Ishikawa (cell line): ENCODE measurements around the gene TBC1D1.

Source experiments
- CEBPB ChIP-seq: IDR thresholded peaks from 2 replicates; pipeline ENCODE4 v1.6.1; 2012
- CREB1 ChIP-seq: IDR thresholded peaks from 2 replicates; pipeline ENCODE4 v1.6.1; 2012; ENCODE audit warnings: low read depth
- EGR1 ChIP-seq: IDR thresholded peaks from 2 replicates; pipeline ENCODE4 v1.6.1; 2012
- EP300 ChIP-seq: IDR thresholded peaks from 2 replicates; pipeline ENCODE4 v1.6.1; 2012; ENCODE audit warnings: borderline replicate concordance
- FOXM1 ChIP-seq: IDR thresholded peaks from 2 replicates; pipeline ENCODE4 v1.6.1; 2012; ENCODE audit warnings: low read depth, borderline replicate concordance
- MAX ChIP-seq: IDR thresholded peaks from 2 replicates; pipeline ENCODE4 v1.6.1; 2012
- NFIC ChIP-seq: IDR thresholded peaks from 2 replicates; pipeline ENCODE4 v1.6.1; 2012
- RAD21 ChIP-seq: IDR thresholded peaks from 2 replicates; pipeline ENCODE4 v1.6.1; 2012; ENCODE audit warnings: low read depth
- REST ChIP-seq: IDR thresholded peaks from 2 replicates; pipeline ENCODE4 v1.6.1; 2012; ENCODE audit warnings: low read depth, mild to moderate bottlenecking
- TAF1 ChIP-seq: IDR thresholded peaks from 2 replicates; pipeline ENCODE4 v1.6.1; 2012; ENCODE audit warnings: low read depth, mild to moderate bottlenecking
- TCF12 ChIP-seq: IDR thresholded peaks from 2 replicates; pipeline ENCODE4 v1.6.1; 2012; ENCODE audit warnings: low read depth
- TEAD4 ChIP-seq: IDR thresholded peaks from 2 replicates; pipeline ENCODE4 v1.6.1; 2012
- USF1 ChIP-seq: IDR thresholded peaks from 2 replicates; pipeline ENCODE4 v1.6.1; 2012
- YY1 ChIP-seq: IDR thresholded peaks from 2 replicates; pipeline ENCODE4 v1.6.1; 2012; ENCODE audit warnings: low read depth
- ZBTB7A ChIP-seq: IDR thresholded peaks from 2 replicates; pipeline ENCODE4 v1.6.1; 2012; ENCODE audit warnings: low read depth

The TBC1D1 gene

GRCh38 chr4:38170338-38171169, 279.7 kb downstream of the TBC1D1 start:
- TF ChIP-seq TAF1 (no peak), CREB1 (no peak), RAD21 (no peak), EP300 (no peak), YY1 (no peak), EGR1 (no peak), CEBPB (no peak), TCF12 (no peak)

GRCh38 chr4:38172078-38172477, 281.2 kb downstream of the TBC1D1 start:
- no peak for TF ChIP-seq EP300
- no peak for TF ChIP-seq MAX
- no peak for TF ChIP-seq RAD21
- TF ChIP-seq NFIC = no peak
- no peak for TF ChIP-seq FOXM1
- TF ChIP-seq TEAD4 = no peak
- TF ChIP-seq TCF12 = no peak
- no peak for TF ChIP-seq REST
- TF ChIP-seq CEBPB = no peak

- TF ChIP-seq FOXM1 = no peak
- TF ChIP-seq EGR1 = no peak
Observed at GRCh38 chr4:38173935-38174518, 283.1 kb downstream of the TBC1D1 start.

- no peak for TF ChIP-seq USF1
- TF ChIP-seq TAF1 = no peak
- TF ChIP-seq TCF12 = no peak
Observed at GRCh38 chr4:38174801-38175200, 283.9 kb downstream of the TBC1D1 start.

- TF ChIP-seq REST (no peak), MAX (no peak), CREB1 (no peak)
Observed at GRCh38 chr4:38176165-38176564, 285.3 kb downstream of the TBC1D1 start.

GRCh38 chr4:38177035-38177546, 286.2 kb downstream of the TBC1D1 start:
- TF ChIP-seq EP300 (no peak), RAD21 (no peak), TEAD4 (no peak), FOXM1 (no peak), CREB1 (no peak), TCF12 (no peak), USF1 (no peak), REST (no peak), EGR1 (no peak), MAX (no peak), TAF1 (no peak), NFIC (no peak), CEBPB (no peak), YY1 (no peak), ZBTB7A (no peak)
